Measurements from ENCODE around the gene CMPK2.

DNA sequence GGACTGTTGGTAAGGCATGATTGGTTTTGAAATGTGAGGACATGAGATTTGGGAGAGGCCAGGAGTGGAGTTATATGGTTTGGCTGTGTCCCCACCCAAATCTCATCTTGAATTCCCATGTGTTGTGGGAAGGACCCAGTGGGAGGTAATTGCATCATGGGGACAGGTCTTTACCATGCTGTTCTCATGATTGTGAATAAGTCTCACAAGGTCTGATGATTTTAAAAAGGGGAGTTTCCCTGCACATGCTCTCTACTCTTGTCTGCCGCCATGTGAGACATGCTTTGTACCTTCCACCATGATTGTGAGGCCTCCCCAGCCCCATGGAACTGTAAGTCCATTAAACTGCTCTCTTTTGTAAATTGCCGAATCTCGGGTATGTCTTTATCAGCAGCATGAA is 5.4 kb downstream of the CMPK2 start:
- TF ChIP-seq POLR2A (IDR thresholded peaks at IDR 0.05; ENCODE audit: low read depth, low read length) (no peak), TAF1 (IDR thresholded peaks at IDR 0.05; ENCODE audit: borderline replicate concordance, low read depth, low read length) (no peak), POLR2AphosphoS5 (IDR thresholded peaks at IDR 0.05; ENCODE audit: low read depth, low read length) (no peak)

Measured in GM12892 (cell line).